ENCODE results near the gene OPCML.

The OPCML gene

DNA sequence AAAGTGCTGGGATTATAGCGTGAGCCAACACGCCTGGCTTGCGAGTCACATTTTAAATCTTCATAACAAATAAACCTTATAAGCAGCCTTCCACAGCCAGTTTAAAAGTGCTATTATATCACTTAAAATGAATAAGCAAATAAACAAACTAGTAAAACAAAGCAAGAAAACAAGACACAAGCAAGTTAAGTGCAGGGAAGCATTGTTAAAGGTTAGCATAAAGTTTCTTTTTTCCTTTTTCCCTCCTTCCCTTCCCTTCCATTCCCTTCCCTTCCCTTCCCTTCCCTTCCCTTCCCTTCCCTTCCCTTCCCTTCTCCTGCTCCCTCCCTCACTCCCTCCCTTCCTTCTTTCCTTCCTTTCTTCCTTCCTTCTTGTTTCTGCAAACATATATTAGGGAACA, 278.7 kb downstream of the OPCML start:
- Histone ChIP-seq H3K4me3 (ENCODE audit: low read depth, low read length) (no peak overlapping the region), H3K27me3 (ENCODE audit: insufficient read depth, low read depth, severe bottlenecking) (no peaks in the 10 kb centered on the region), H3K27ac (no peak overlapping the region), H3K36me3 (no peaks in the 10 kb centered on the region), H3K9me3 (ENCODE audit: severe bottlenecking) (no peaks in the 10 kb centered on the region)
- DNase-seq, result no peak
- TF ChIP-seq, protein P1, sequence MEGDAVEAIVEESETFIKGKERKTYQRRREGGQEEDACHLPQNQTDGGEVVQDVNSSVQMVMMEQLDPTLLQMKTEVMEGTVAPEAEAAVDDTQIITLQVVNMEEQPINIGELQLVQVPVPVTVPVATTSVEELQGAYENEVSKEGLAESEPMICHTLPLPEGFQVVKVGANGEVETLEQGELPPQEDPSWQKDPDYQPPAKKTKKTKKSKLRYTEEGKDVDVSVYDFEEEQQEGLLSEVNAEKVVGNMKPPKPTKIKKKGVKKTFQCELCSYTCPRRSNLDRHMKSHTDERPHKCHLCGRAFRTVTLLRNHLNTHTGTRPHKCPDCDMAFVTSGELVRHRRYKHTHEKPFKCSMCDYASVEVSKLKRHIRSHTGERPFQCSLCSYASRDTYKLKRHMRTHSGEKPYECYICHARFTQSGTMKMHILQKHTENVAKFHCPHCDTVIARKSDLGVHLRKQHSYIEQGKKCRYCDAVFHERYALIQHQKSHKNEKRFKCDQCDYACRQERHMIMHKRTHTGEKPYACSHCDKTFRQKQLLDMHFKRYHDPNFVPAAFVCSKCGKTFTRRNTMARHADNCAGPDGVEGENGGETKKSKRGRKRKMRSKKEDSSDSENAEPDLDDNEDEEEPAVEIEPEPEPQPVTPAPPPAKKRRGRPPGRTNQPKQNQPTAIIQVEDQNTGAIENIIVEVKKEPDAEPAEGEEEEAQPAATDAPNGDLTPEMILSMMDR (IDR thresholded peaks at IDR 0.05; ENCODE audit: low read depth, low read length), result no peak

DNA sequence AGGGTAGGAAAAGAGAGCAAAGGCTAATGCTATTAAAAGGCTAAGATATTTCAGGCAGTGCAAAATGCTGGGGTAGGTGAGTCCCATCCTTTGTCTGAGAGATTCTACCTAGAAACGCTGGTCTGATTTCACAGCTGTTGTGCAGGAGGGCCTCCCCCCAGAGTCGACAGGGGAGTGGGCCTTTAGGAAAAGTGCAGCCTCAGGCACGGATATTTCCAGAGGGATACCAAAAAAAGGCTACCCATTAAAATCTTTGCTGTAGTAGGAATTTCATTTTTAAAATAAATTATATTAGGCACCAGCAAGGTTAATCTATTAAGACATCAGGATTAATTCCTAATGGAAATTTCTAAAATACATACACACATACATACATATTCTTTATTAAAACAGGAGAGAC, 280.5 kb downstream of the OPCML start:
- Histone ChIP-seq H3K4me3 (ENCODE audit: low read depth, low read length) (no peak overlapping the region), H3K9me3 (ENCODE audit: severe bottlenecking) (no peaks in the 10 kb centered on the region), H3K27me3 (ENCODE audit: insufficient read depth, low read depth, severe bottlenecking) (no peaks in the 10 kb centered on the region), H3K27ac (no peak overlapping the region), H3K36me3 (no peaks in the 10 kb centered on the region)
- no peak for DNase-seq
- TF ChIP-seq, protein P1 (IDR thresholded peaks at IDR 0.05; ENCODE audit: low read depth, low read length), result no peak

DNA sequence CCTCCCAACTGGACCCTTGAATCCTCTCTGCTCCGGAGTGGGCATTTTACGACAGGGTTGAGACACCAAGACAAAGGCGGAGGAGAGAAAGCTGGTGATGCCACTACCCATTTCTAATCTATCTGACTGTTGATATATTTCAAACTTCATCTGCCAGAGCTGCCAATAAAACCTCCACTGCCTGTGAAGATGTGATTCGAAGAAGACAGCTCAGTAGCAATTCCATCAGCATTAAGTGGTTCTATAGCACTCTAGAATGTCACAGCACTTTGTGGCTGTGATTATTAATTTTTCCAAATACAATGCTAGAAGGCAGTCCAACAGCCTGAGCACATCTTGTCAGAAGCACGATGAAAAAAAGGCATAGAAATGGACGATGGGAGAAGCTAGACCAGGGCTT, 282.8 kb downstream of the OPCML start:
- Histone ChIP-seq H3K27ac (no peak overlapping the region), H3K4me3 (ENCODE audit: low read depth, low read length) (no peak overlapping the region), H3K27me3 (ENCODE audit: insufficient read depth, low read depth, severe bottlenecking) (no peaks in the 10 kb centered on the region), H3K36me3 (no peaks in the 10 kb centered on the region), H3K9me3 (ENCODE audit: severe bottlenecking) (no peaks in the 10 kb centered on the region)
- no peak for DNase-seq
- TF ChIP-seq, protein P1 (IDR thresholded peaks at IDR 0.05; ENCODE audit: low read depth, low read length), result no peak

DNA sequence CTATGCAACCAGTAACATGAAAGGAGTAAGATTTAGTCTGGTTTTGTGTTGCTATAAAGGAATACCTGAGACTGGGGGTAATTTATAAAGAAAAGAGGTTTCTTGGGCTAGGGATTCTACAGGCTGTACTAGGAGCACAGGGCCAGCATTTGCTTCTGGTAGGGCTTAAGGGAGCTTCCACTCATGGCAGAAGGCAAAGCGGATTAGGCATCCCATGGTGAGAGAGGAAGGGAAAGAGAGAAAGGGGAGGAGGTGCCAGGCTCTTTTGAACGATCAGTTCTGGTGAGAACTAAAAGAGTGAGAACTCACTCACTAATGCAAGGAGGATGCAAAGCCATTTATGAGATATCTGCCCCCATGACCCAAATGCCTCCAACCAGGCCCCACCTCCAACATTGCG, 283.2 kb downstream of the OPCML start:
- DNase-seq, result peak; percentile 39
- H3K27me3 ChIP-seq (ENCODE audit: insufficient read depth, low read depth, severe bottlenecking), result no peaks in the 10 kb centered on the region
- no peaks in the 10 kb centered on the region for H3K9me3 ChIP-seq (ENCODE audit: severe bottlenecking)
- TF ChIP-seq, protein P1 (IDR thresholded peaks at IDR 0.05; ENCODE audit: low read depth, low read length), result no peak
- no peak overlapping the region for H3K27ac ChIP-seq
- H3K36me3 ChIP-seq, result no peaks in the 10 kb centered on the region
- H3K4me3 ChIP-seq (ENCODE audit: low read depth, low read length), result no peak overlapping the region

DNA sequence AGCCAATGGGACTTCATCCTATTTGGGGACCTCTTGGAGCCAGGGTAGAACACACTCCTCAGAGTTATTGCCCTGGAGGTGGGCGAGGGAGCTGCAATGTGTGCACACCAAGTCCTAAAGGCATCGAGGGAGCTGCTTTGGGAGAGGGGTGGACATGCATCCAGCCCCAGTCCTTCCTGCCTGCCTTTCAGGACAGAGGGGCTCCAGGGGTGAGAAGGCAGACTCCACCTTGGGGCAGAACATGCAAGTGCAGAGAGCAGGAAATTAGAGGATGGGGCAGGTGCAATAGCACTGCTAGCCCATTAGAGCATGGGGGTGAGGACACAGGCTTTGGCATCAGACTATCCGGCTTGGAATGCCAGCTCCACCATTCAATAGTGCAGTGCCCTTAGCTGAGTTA, 288.5 kb downstream of the OPCML start:
- no peak for DNase-seq
- TF ChIP-seq, protein P1 (IDR thresholded peaks at IDR 0.05; ENCODE audit: low read depth, low read length), result no peak
- Histone ChIP-seq H3K27me3 (ENCODE audit: insufficient read depth, low read depth, severe bottlenecking) (peaks cover 4% of the 10 kb centered on the region), H3K4me3 (ENCODE audit: low read depth, low read length) (no peak overlapping the region), H3K27ac (no peak overlapping the region), H3K9me3 (ENCODE audit: severe bottlenecking) (no peaks in the 10 kb centered on the region), H3K36me3 (no peaks in the 10 kb centered on the region)

DNA sequence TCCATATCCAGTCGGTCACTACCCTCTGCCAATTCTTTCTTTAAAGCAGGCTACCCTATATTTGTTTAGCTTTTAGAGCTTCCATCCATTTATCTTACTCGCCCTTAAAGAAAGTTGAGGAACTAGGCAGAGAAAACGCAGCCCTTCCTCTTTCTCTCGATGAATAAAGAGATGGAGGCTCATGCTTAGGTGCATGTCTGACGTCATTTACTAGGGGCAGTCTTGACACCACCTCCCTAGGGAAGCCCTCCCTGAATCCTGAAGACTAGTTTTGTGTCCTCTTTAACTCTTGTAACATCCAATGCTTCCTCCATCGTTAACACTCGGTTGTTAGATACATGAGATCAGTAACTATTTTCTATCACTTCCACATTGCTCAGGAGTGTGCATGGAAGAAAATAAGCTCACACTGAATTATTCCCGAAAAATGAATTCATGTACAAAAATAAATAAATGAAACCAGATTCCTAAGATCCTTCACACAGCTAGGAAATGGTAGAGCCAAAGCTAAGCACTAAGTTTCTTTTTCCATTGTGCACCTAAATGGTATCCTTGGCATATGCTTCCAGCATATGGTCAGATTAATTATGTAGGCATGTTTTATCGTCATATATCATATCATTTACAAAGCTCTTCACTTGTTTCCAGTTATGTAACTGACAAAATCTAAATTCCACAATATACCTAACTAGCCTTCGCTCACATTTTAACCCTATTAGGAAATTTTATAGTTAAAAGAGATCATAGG, 291.2 kb downstream of the OPCML start:
- DNase-seq, result no peak
- H3K27me3 ChIP-seq (ENCODE audit: insufficient read depth, low read depth, severe bottlenecking), result peaks cover 4% of the 10 kb centered on the region
- H3K9me3 ChIP-seq (ENCODE audit: severe bottlenecking), result no peaks in the 10 kb centered on the region
- no peak overlapping the region for H3K4me3 ChIP-seq (ENCODE audit: low read depth, low read length)
- no peak overlapping the region for H3K27ac ChIP-seq
- TF ChIP-seq, protein P1 (IDR thresholded peaks at IDR 0.05; ENCODE audit: low read depth, low read length), result no peak
- H3K36me3 ChIP-seq, result no peaks in the 10 kb centered on the region

Data from WERI-Rb-1 (cell line).